GM19023 (cell line): Measurements from ENCODE around the gene CDK5RAP2.

Experiments used
- ATAC-seq: cut with Tn5 transposase; IDR thresholded peaks from one replicate; pipeline ENCODE4 v1.9.1; 2021; ENCODE audit warnings: mild to moderate bottlenecking, moderate library complexity; ENCODE audit not compliant: unreplicated experiment

Gene CDK5RAP2

DNA sequence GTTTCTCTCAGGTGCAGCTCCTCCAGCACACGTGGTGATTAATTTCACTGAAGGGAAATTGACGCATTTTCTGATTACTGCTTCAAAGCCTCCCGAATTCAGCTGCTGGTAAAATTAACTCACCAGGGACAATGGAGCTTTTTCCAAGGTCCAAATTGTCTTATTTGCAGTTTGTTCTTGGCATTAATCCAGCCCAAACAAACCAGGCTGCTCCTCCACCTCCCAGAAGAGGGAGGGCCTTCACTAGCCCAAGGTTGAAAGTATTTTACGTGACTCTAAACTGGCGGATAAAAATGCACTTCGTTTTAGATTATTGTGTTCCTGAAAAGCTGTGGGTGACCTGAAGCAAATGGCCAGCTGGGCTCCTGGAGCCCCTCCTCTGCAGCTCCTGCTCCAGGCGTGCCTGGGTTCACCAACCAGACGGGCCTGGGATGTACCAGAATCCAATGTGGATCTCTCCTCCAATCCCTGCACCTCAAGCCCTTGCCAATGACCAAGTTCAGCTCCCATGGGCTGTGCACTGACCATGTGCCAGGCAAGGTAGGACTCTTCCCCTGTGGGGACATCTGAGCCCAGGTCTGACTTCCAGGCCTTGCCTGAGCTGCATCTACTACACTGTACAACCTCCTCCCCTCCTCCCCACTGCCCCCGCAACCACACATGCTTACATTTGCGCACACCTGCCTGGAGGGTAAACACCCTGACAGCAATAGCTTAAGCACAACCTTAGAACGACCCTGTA, 193.4 kb downstream of the CDK5RAP2 start:
- ATAC-seq: no peak

- no peak for ATAC-seq
Observed at GRCh38 chr9:120385606-120386389, 194.2 kb downstream of the CDK5RAP2 start.

GRCh38 chr9:120384925-120385272, 195.1 kb downstream of the CDK5RAP2 start:
- ATAC-seq: no peak

- ATAC-seq: no peak
Observed at GRCh38 chr9:120383999-120384924, 195.7 kb downstream of the CDK5RAP2 start.

- no peak for ATAC-seq
Observed at GRCh38 chr9:120383611-120383998, 196.4 kb downstream of the CDK5RAP2 start.

DNA sequence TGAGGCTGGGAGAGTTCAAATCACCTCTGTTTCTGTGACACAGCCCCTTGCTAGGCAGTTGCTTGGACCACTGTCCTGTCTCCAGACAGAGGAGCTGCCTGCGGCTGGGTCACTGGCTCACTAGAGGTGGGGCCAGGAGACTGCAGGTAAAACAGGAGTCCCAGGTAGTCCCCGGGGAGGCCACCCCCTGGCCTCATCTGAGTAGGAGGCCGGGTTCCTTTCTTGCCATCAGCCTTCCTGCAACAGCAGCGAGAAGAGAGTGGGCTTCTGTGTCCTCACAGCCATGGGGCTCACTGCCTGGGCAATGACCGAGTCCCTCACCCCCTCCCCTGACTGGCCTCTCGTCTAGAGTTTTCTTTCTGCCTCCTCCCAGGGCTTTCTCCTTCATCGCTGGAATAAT, 197.5 kb downstream of the CDK5RAP2 start:
- ATAC-seq: no peak

- no peak for ATAC-seq
Observed at GRCh38 chr9:120381839-120382238, 198.1 kb downstream of the CDK5RAP2 start.

- ATAC-seq: no peak
Observed at GRCh38 chr9:120379611-120380010, 200.4 kb downstream of the CDK5RAP2 start.

DNA sequence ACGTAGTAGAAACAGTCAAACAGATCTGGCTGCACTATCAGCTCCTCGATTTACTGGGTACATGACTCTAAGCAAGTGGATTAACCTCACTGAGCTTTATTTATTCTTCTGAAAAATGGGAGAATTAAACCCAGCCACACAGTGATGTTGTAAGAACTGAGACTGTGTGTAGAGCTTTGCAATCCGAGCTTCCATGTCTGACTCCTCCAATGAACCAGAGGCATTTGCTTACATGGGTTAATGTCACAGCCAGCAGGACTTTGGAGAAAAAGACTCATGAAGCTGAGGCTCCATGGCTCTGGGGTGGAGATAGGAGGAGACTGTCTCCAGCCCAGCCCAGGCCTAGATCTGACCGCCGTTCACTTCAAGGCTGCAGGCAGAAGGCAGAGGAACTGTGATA, 201.3 kb downstream of the CDK5RAP2 start:
- no peak for ATAC-seq

DNA sequence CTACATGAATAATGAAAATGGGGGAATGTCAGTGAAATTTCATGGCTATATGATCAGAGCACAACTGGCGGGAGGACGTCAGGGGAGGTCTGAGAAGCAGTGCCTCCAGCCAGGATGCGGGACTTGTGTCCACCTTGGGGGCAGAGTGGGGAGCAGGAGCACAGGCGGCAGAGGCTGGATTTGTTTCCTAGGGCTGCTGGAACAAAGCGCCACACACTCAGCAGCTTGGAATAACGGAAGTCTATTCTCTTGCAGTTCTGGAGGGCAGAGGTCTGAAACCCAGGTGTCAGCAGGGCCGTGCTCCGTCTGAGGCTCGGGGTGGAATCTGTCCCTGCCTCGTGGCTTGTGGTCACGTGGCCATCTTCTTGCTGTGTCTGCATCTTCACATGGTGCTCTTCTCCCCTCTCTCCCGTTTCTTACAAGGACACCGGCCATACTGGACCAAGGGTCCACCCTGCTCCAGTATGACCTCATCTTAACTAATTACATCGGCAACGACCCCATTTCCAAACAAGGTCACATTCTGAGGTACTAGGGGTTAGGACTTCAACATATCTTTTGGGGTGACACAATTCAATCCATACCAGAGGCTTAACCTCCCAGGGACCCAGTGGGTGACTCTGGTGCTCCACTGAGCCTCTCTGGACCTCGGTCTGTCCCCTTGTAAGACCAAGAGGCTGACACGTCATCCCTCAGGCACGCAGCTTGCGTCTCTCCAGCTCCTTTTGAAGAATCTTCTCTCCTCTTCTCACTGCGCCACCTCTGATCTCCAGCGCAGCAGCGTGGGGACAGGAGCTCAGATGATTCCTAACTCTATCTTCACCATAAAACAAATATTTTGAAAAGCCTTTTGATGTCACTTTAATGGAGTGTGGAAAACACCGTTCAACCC, 202.5 kb downstream of the CDK5RAP2 start:
- ATAC-seq: no peak

DNA sequence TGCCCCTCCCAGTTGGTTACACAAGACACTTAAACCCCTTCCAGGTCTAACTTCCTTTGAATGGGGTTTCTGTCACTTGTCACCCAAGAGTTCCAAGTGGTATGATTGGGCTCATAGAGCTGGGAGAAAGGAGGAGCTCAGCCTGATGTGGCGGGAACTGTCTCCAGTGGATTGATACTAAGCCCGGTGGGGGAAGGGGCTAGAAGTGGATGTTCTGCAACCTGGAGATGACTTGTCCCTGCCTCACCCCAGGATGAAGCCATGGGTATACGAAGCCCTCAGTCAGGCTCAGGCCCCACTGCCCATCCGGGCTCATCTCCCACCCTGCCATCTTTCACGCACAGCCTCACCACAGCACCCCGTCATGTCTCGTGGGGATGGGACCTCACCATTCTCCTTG, 203.9 kb downstream of the CDK5RAP2 start:
- no peak for ATAC-seq

DNA sequence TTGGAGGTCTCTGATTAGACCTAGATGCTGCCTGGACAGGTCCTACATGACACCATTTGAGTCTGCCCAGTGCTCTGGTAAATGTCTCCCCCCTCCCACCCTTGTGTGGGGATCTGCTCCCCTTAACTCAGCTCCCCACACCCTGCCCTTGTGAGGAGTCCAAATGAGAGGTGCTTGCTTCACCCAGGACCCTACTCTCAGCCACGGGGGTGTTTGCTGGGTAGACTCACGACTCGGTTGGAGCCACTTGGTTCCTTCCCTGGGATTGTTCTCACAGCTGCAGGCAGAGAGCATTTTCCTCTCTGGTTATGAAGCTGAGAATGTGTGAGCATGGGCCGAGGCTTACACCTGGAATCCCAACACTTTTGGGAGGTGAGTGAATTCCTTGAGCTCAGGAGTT, 204.7 kb downstream of the CDK5RAP2 start:
- ATAC-seq: no peak

- no peak for ATAC-seq
Observed at GRCh38 chr9:120374817-120375216, 205.2 kb downstream of the CDK5RAP2 start.

DNA sequence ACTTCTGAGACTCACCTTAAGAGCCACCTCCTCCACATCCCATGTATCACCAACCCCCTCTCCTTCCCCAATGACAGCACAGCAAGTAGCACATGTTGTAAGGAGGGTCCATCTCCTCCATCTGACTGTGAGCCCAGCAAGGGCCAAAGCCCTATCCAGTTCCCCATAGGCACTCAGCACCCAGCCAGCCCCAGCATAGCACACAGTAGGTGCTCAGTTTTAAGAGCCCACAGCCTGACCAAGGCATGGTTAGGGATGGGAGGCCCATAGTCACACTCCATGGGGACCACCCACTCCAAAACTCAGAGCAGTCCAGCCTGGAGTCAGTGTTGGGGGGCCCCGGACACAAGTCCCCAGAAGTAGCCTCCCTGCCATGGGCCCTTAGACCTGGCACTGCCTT, 205.7 kb downstream of the CDK5RAP2 start:
- no peak for ATAC-seq

DNA sequence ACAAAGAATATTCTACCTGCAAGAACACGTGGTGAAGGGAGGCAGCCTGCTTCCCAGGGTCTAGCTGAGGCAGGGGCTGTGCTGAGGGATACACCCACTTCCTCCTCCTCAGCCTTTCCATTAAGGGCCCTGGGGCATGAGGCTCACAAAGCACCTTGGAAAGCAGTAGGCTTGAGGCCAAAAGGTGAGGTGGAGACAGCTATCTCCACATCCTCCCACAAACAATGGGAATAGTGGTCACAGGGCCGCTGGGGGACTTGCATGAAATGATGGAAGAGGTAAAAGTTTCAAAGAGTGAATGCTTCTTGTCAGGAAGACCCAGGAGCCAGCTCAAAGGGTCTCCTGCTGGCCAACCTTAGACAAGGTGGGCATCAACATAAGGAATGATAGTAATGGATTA, 207.9 kb downstream of the CDK5RAP2 start:
- no peak for ATAC-seq

- ATAC-seq: no peak
Observed at GRCh38 chr9:120369608-120370220, 210.3 kb downstream of the CDK5RAP2 start.

GRCh38 chr9:120368799-120369198, 211.2 kb downstream of the CDK5RAP2 start:
- no peak for ATAC-seq

GRCh38 chr9:120366644-120367019, 213.3 kb downstream of the CDK5RAP2 start:
- ATAC-seq: no peak

DNA sequence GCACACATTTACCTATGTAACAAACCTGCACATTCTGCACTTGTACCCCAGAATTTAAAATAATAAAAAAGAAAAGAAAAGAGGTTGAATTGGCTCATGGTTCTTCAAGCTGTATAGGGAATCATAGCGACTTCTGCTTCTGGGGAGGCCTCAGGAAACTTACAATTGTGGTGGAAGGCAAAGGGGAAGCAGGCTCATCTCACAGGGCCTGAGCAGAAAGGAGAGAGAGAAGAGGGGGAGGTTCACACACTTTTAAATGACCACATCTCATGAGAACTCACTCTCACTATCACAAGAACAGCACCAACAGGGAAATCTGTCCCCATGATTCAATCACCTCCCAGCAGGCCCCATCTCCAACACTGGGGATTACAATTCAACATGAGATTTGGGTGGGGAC, 214.6 kb downstream of the CDK5RAP2 start:
- no peak for ATAC-seq

DNA sequence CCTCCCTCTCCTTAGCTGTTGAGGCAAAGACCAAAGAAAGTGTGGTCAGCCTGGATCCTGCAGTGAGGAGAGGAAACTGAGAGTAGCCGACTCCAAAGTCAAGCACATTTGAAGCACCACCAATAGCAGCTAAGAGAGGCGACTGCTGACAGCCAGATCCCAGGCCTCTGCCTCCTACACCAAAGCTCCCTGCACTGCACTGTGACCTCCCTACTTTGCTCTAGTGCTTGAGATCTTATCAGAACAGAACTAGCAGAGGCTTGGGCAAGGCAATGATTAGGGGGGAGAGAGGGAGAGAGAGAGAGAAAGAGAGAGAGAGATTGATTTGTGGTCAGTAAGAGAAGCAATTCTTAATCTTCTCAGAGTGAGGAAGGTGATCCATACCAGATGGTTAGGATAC, 216.3 kb downstream of the CDK5RAP2 start:
- ATAC-seq: no peak
